H9 (cell line): ENCODE results near the gene OST4. TPM values are rescaled to one million over a fixed set of nuclear protein-coding genes. Genes with fewer than 3 reads are reported as not detected.

Source experiments
- DNase-seq: peaks from one replicate; pipeline ENCODE4 v3.0.0-alpha.2; 2017
- H2AFZ ChIP-seq: one replicate; pipeline ENCODE4 v1.6.1; 2013; ENCODE audit warnings: mild to moderate bottlenecking, low read length, control low read depth, moderate library complexity
- H2AK5ac ChIP-seq: 2 replicates; pipeline ENCODE4 v1.6.1; 2013; ENCODE audit warnings: low read length, control low read depth, mixed read lengths; ENCODE audit not compliant: insufficient read length
- H2BK120ac ChIP-seq: one replicate; pipeline ENCODE4 v1.6.1; 2013; ENCODE audit warnings: low read depth, mild to moderate bottlenecking, low read length, control low read depth, inconsistent platforms; ENCODE audit not compliant: poor library complexity, severe bottlenecking
- H2BK12ac ChIP-seq: 2 replicates; pipeline ENCODE4 v1.6.1; 2013; ENCODE audit warnings: low read length, control low read depth, mixed read lengths, low read depth; ENCODE audit not compliant: insufficient read length
- H2BK15ac ChIP-seq: 2 replicates; pipeline ENCODE4 v1.6.1; 2013; ENCODE audit warnings: low read depth, low read length, control low read depth
- H2BK20ac ChIP-seq: one replicate; pipeline ENCODE4 v1.6.1; 2013; ENCODE audit warnings: low read depth, mild to moderate bottlenecking, low read length, control low read depth, inconsistent platforms; ENCODE audit not compliant: poor library complexity, severe bottlenecking
- H2BK5ac ChIP-seq: 2 replicates; pipeline ENCODE4 v1.6.1; 2013; ENCODE audit warnings: low read length, control low read depth, mixed read lengths; ENCODE audit not compliant: insufficient read length
- H3K14ac ChIP-seq: 2 replicates; pipeline ENCODE4 v1.6.1; 2013; ENCODE audit warnings: low read length, control low read depth; ENCODE audit not compliant: insufficient read depth
- H3K18ac ChIP-seq: 2 replicates; pipeline ENCODE4 v1.6.1; 2013; ENCODE audit warnings: low read depth, mild to moderate bottlenecking, mixed read lengths, low read length, control low read depth; ENCODE audit not compliant: insufficient read length
- H3K23ac ChIP-seq: 2 replicates; pipeline ENCODE4 v1.6.1; 2013; ENCODE audit warnings: low read length, control low read depth, mixed read lengths, low read depth; ENCODE audit not compliant: insufficient read length
- H3K23me2 ChIP-seq: 2 replicates; pipeline ENCODE4 v1.6.1; 2013; ENCODE audit warnings: low read depth, mild to moderate bottlenecking, mixed read lengths, low read length, control low read depth; ENCODE audit not compliant: insufficient read length, poor library complexity, severe bottlenecking
- H3K27ac ChIP-seq: 2 replicates; pipeline ENCODE4 v1.5.1; 2013; ENCODE audit warnings: low read length, control low read depth, mixed read lengths, low read depth; ENCODE audit not compliant: insufficient read length
- H3K27me3 ChIP-seq: 2 replicates; pipeline ENCODE4 v1.6.1; 2013; ENCODE audit warnings: low read length, control low read depth, inconsistent platforms; ENCODE audit not compliant: insufficient read depth
- H3K4ac ChIP-seq: 2 replicates; pipeline ENCODE4 v1.6.1; 2013; ENCODE audit warnings: low read depth, mild to moderate bottlenecking, control low read depth, inconsistent platforms, low read length, moderate library complexity
- H3K4me1 ChIP-seq: 2 replicates; pipeline ENCODE4 v1.6.1; 2013; ENCODE audit warnings: low read length, control low read depth, inconsistent platforms; ENCODE audit not compliant: insufficient read depth
- H3K4me2 ChIP-seq: 2 replicates; pipeline ENCODE4 v1.6.1; 2013; ENCODE audit warnings: low read length, control low read depth, mixed read lengths; ENCODE audit not compliant: insufficient read length, insufficient read depth
- H3K56ac ChIP-seq: 2 replicates; pipeline ENCODE4 v1.6.1; 2013; ENCODE audit warnings: low read depth, mild to moderate bottlenecking, mixed read lengths, low read length, control low read depth; ENCODE audit not compliant: insufficient read length
- H3K79me1 ChIP-seq: 2 replicates; pipeline ENCODE4 v1.6.1; 2013; ENCODE audit warnings: low read depth, mild to moderate bottlenecking, moderate library complexity, low read length, control low read depth, inconsistent platforms; ENCODE audit not compliant: insufficient read depth, poor library complexity, severe bottlenecking
- H3K79me2 ChIP-seq: 2 replicates; pipeline ENCODE4 v1.6.1; 2013; ENCODE audit warnings: low read length, control low read depth, inconsistent platforms; ENCODE audit not compliant: insufficient read depth
- H3K9ac ChIP-seq: 2 replicates; pipeline ENCODE4 v1.6.1; 2013; ENCODE audit warnings: low read length, control low read depth, mixed read lengths; ENCODE audit not compliant: insufficient read length; ENCODE audit errors: extremely low read depth
- H3K9me3 ChIP-seq: one replicate; pipeline ENCODE4 v1.6.1; 2013; ENCODE audit warnings: low read depth, low read length, inconsistent platforms; ENCODE audit not compliant: control insufficient read depth
- H3T11ph ChIP-seq: one replicate; pipeline ENCODE4 v1.6.1; 2013; ENCODE audit warnings: mild to moderate bottlenecking, low read length, control low read depth, inconsistent platforms
- H4K20me1 ChIP-seq: one replicate; pipeline ENCODE4 v1.6.1; 2013; ENCODE audit not compliant: control insufficient read depth, insufficient read length, insufficient read depth
- H4K5ac ChIP-seq: 2 replicates; pipeline ENCODE4 v1.6.1; 2013; ENCODE audit warnings: low read depth, mild to moderate bottlenecking, mixed read lengths, low read length, control low read depth; ENCODE audit not compliant: insufficient read length
- H4K8ac ChIP-seq: replicated peaks from 2 replicates; pipeline ENCODE4 v1.6.1; 2013; ENCODE audit warnings: low read length, control low read depth, mixed read lengths, low read depth; ENCODE audit not compliant: insufficient read length
- H4K91ac ChIP-seq: 2 replicates; pipeline ENCODE4 v1.6.1; 2013; ENCODE audit warnings: low read depth, mild to moderate bottlenecking, moderate library complexity, mixed read lengths, low read length, control low read depth; ENCODE audit not compliant: insufficient read length
- H3K27ac Mint-ChIP-seq, 3 experiments: 2 replicates in 2 of 3; 3 replicates in 1 of 3; pipeline ENCODE4 v1.8.0; 2020 to 2021; ENCODE audit warnings: mixed read lengths in 3 of 3, mild to moderate bottlenecking in 1 of 3, moderate library complexity in 1 of 3
- H3K27me3 Mint-ChIP-seq: 2 replicates; pipeline ENCODE4 v1.8.0; 2021; ENCODE audit warnings: low read depth, mild to moderate bottlenecking, moderate library complexity, mixed read lengths
- H3K36me3 Mint-ChIP-seq, 3 experiments: 2 replicates in 2 of 3; 3 replicates in 1 of 3; pipeline ENCODE4 v1.8.0; 2020 to 2021; ENCODE audit warnings: low read depth in 3 of 3, mixed read lengths in 3 of 3; ENCODE audit not compliant: insufficient read depth in 1 of 3
- H3K4me1 Mint-ChIP-seq, 2 experiments: 2 replicates each; pipeline ENCODE4 v1.8.0; 2020; ENCODE audit warnings: mixed read lengths in 2 of 2
- H3K4me3 Mint-ChIP-seq, 2 experiments: 2 replicates in 1 of 2; 3 replicates in 1 of 2; pipeline ENCODE4 v1.8.0; 2020 to 2021; ENCODE audit warnings: mild to moderate bottlenecking in 2 of 2, mixed read lengths in 2 of 2, moderate library complexity in 1 of 2
- H3K9me3 Mint-ChIP-seq, 2 experiments: 2 replicates in 1 of 2; 3 replicates in 1 of 2; pipeline ENCODE4 v1.8.0; 2020; ENCODE audit warnings: mild to moderate bottlenecking in 2 of 2, mixed read lengths in 2 of 2, moderate library complexity in 1 of 2
- WGBS: extraction: QIAGEN DNeasy Blood & Tissue Kit; methylation state at CpG from one replicate; pipeline ENCODE4 v1.1.7; 2013; ENCODE audit warnings: missing lambda C conversion rate, low lambda C conversion rate, mixed read lengths; ENCODE audit not compliant: insufficient read length; ENCODE audit errors: extremely low coverage; 5-methylcytosine and 5-hydroxymethylcytosine counted together
- total RNA-seq: library from RNA; stranded (reverse); gene quantifications from 2 replicates; pipeline ENCODE4 v1.2.1, GENCODE V29; 2021
- TF ChIP-seq, protein P1 (sequence below): fragments of 200-600 bp; sonication (generic); conservative IDR thresholded peaks from 3 replicates; pipeline ENCODE4 v1.8.0; 2021; ENCODE audit warnings: antibody characterized with exemption, mild to moderate bottlenecking

OST4 gene
- total RNA-seq, 1 experiment from 2014 or later: 215 TPM

GRCh38 chr2:27070653-27071276 lies 689 bp downstream of the OST4 start:
- TF ChIP-seq, protein P1, sequence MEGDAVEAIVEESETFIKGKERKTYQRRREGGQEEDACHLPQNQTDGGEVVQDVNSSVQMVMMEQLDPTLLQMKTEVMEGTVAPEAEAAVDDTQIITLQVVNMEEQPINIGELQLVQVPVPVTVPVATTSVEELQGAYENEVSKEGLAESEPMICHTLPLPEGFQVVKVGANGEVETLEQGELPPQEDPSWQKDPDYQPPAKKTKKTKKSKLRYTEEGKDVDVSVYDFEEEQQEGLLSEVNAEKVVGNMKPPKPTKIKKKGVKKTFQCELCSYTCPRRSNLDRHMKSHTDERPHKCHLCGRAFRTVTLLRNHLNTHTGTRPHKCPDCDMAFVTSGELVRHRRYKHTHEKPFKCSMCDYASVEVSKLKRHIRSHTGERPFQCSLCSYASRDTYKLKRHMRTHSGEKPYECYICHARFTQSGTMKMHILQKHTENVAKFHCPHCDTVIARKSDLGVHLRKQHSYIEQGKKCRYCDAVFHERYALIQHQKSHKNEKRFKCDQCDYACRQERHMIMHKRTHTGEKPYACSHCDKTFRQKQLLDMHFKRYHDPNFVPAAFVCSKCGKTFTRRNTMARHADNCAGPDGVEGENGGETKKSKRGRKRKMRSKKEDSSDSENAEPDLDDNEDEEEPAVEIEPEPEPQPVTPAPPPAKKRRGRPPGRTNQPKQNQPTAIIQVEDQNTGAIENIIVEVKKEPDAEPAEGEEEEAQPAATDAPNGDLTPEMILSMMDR: no peak
- H3K27me3 Mint-ChIP-seq: peaks cover 7% of the 10 kb centered on the region; the same call in 1 of the 2 replicates
- no peak overlapping the region for H3K18ac ChIP-seq
- H3K4me3 Mint-ChIP-seq: peak overlapping the region; percentile 94 to 97
- no peak overlapping the region for H3K56ac ChIP-seq
- H2BK20ac ChIP-seq: no peak overlapping the region
- peak overlapping the region; percentile 85 for H3K9ac ChIP-seq
- H3K4me1 ChIP-seq: no peaks in the 10 kb centered on the region
- H4K8ac ChIP-seq: no peak overlapping the region
- no peaks in the 10 kb centered on the region for H3K9me3 ChIP-seq
- peaks cover 18 to 44% (median 43%) of the 10 kb centered on the region in 3 experiments; a peak in 6 of 7 replicates for H3K36me3 Mint-ChIP-seq
- H2BK12ac ChIP-seq: no peak overlapping the region
- peak overlapping the region; percentile 1; the same call in 1 of the 2 replicates for H3K14ac ChIP-seq
- no peaks in the 10 kb centered on the region for H3K27me3 ChIP-seq
- H2AK5ac ChIP-seq: no peak overlapping the region
- no peak for DNase-seq
- peak overlapping the region; percentile 78 to 95 (median 91); a peak in 5 of 7 replicates for H3K27ac Mint-ChIP-seq
- H3K27ac ChIP-seq: no peak overlapping the region
- H3K23me2 ChIP-seq: peaks cover 12% of the 10 kb centered on the region
- no peaks in the 10 kb centered on the region; a peak in 1 of 5 replicates for H3K9me3 Mint-ChIP-seq
- H3T11ph ChIP-seq: no peak overlapping the region
- H3K4me1 Mint-ChIP-seq: peaks cover 14 to 17% of the 10 kb centered on the region in 2 experiments
- no peak overlapping the region for H3K23ac ChIP-seq
- peaks cover 5% of the 10 kb centered on the region; the same call in 1 of the 2 replicates for H3K79me2 ChIP-seq
- no CpG with 5 or more reads among the region's 11 CpGs for WGBS
- H2BK15ac ChIP-seq: no peak overlapping the region
- H2BK120ac ChIP-seq: no peak overlapping the region
- H2BK5ac ChIP-seq: no peak overlapping the region
- H4K20me1 ChIP-seq: no peaks in the 10 kb centered on the region
- no peak overlapping the region for H2AFZ ChIP-seq
- H4K5ac ChIP-seq: no peak overlapping the region
- peak overlapping the region; percentile 97 for H3K4me2 ChIP-seq
- no peak overlapping the region for H3K4ac ChIP-seq
- H3K79me1 ChIP-seq: peaks cover 2% of the 10 kb centered on the region
- no peak overlapping the region for H4K91ac ChIP-seq
